GM06990 (cell line): ENCODE results near the gene SLC14A1.
"Not testable (repeated sequence)": the region's sequence is repeated elsewhere in the genome, so short reads cannot be mapped to it uniquely, and the experiment has no call there.

ENCODE experiments used
- DNase-seq: peaks from one replicate; pipeline ENCODE4 v3.0.0-alpha.2; 2011; ENCODE audit not compliant: insufficient read length; ENCODE audit errors: extremely low read depth
- H3K27me3 ChIP-seq: replicated peaks from 2 replicates; pipeline ENCODE4 v1.6.0; 2011; ENCODE audit warnings: low read length; ENCODE audit not compliant: control insufficient read depth, insufficient read depth
- H3K36me3 ChIP-seq: 2 replicates; pipeline ENCODE4 v1.5.1; 2011; ENCODE audit warnings: low read length; ENCODE audit not compliant: control insufficient read depth, insufficient read depth
- H3K4me3 ChIP-seq: replicated peaks from 2 replicates; pipeline ENCODE4 v1.5.1; 2011; ENCODE audit warnings: low read depth, mild to moderate bottlenecking, control low read depth, low read length
- CTCF ChIP-seq: IDR thresholded peaks from 2 replicates; pipeline ENCODE4 v1.5.1; 2011; ENCODE audit warnings: low read length, control low read depth, mild to moderate bottlenecking, inconsistent platforms; ENCODE audit not compliant: insufficient read depth, poor library complexity, severe bottlenecking

The SLC14A1 gene

DNA sequence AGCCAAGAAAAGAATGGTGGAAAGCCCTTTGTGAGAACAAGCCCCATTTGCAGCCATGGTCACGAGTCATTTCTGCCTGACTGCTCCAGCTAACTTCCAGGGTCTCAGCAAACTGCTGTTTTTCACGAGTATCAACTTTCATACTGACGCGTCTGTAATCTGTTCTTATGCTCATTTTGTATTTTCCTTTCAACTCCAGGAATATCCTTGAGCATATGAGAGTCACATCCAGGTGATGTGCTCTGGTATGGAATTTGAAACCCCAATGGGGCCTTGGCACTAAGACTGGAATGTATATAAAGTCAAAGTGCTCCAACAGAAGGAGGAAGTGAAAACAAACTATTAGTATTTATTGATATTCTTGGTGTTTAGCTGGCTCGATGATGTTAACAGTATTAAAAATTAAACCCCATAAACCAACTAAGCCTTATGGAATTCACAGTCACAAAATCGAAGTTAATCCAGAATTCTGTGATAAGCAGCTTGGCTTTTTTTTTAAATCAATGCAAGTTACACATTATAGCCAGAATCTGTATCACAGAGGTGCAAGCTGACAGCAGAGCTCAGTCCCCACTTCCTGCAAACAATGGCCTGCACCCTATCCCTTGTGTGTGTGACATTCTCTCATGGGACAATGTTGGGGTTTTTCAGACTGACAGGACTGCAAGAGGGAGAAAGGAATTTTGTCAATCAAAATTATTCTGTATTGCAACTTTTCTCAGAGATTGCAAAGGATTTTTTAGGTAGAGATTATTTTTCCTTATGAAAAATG lies 26.1 kb downstream of the SLC14A1 start:
- no peaks in the 10 kb centered on the region for H3K27me3 ChIP-seq
- no peak overlapping the region for H3K4me3 ChIP-seq
- TF ChIP-seq CTCF = no peak
- H3K36me3 ChIP-seq = no peaks in the 10 kb centered on the region
- no peak for DNase-seq

DNA sequence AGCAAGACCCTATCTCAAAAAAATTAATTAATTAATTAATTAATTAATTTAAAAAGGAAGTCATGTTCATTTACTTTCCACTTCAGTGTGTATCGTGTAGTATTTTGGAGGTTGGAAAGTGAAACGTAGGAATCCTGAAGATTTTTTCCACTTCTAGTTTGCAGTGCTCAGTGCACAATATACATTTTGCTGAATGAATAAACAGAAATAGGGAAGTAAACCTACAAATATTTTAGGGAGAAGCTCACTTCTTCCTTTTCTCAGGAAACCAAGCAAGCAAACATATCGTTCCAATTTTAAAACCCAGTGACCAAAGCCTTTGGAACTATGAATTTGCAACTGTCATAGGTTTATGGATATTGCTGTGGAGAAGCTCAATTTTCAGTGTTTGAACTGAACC lies 27.8 kb downstream of the SLC14A1 start:
- Histone ChIP-seq H3K27me3 (no peaks in the 10 kb centered on the region), H3K4me3 (no peak overlapping the region), H3K36me3 (no peaks in the 10 kb centered on the region)
- no peak for DNase-seq
- no peak for TF ChIP-seq CTCF

DNA sequence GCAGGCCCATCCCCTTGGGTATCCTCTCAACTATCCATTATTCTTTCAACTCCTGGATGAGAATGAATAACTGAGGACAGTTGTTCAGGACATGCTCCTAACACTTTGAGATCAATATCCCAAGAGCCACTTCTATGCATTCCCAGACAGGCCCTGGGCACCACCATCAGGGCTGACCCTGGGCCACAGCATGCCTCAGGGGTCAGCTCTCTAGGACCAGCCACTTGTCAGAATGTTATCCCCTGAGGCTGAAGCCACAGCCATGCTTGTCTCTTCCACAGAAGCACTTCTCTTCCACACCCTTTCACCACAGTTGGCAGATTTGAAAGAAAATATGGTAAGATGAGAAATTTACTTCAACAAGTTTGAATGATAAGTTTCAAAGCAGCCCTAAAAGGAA lies 28.7 kb downstream of the SLC14A1 start:
- no peak for TF ChIP-seq CTCF
- no peaks in the 10 kb centered on the region for H3K27me3 ChIP-seq
- DNase-seq = no peak
- H3K36me3 ChIP-seq = no peaks in the 10 kb centered on the region
- H3K4me3 ChIP-seq = no peak overlapping the region

DNA sequence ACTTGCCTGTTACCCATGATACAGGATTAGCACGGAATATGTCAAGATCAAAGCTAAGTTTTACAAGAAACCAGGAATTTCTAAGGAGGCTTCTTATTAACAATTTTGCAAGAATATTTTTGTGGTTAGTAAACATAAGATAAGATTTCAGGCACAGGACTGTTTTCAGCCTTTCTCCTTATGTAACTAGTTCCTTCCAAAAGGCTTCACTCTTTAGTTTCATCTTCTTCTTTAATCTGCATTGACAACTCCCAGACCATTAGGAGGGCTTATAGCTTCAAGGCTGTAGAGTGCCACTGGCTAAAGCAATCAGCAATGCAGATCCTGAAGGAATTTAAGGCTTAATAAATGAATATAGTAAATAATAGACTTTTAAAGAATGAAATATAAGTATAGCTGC lies 29.3 kb downstream of the SLC14A1 start:
- Histone ChIP-seq H3K27me3 (no peaks in the 10 kb centered on the region), H3K36me3 (no peaks in the 10 kb centered on the region), H3K4me3 (no peak overlapping the region)
- no peak for TF ChIP-seq CTCF
- DNase-seq = no peak

DNA sequence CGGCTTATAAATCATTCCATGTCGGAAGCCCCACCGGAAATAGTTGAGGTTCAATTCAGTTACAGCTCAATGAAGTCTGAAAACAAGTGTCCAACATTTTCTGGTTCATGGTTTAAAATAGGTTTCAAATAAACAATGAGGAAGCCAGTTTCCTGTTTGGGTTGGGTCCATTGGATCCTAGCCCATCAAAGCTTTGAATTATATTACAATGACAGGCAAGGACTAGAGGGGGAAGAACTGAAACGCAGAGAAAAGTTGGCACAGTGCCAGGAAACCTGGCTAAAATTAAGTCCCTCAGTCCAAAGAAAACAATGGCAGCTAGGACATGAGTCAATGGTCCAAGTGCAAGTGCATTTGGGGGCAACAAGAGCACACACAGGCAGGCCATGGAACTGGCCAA lies 32.0 kb downstream of the SLC14A1 start:
- no peak for DNase-seq
- Histone ChIP-seq H3K27me3 (no peaks in the 10 kb centered on the region), H3K36me3 (no peaks in the 10 kb centered on the region), H3K4me3 (no peak overlapping the region)
- TF ChIP-seq CTCF = no peak

DNA sequence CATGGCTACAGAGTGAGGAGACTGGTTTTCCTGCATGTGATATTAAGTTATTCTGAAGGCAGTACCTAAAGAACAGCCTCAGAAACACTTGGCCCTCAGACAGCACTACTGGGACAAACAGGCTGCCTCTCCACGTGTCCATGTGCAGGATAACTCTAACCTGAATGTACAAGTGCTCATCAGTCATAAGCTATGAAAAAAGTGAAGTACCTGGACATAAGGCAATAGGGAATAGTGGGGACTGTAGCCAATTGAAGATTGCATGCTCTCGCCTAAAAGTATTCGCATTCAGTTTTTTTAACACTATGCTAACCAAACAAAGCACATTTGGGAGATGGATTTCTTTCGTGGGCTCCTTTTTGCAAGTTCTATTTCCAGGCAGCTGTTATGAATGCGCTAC lies 33.0 kb downstream of the SLC14A1 start:
- no peak for DNase-seq
- no peak for TF ChIP-seq CTCF
- Histone ChIP-seq H3K36me3 (no peaks in the 10 kb centered on the region), H3K4me3 (no peak overlapping the region), H3K27me3 (no peaks in the 10 kb centered on the region)

DNA sequence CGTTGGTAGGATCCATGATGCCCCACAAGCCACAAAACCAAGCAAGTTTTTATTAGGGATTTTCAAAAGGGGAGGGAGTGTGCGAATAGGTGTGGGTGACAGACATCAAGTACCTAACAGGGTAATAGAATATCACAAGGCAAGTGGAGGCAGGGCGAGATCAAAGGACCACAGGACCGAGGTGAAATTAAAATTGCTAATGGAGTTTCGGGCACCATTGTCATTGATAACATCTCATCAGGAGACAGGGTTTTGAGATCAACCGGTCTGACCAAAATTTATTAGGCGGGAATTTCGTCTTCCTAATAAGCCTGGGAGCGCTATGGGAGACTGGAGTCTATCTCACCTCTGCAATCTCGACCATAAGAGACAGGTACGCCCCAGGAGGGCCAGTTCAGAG lies 33.7 kb downstream of the SLC14A1 start:
- not testable (repeated sequence) for H3K27me3 ChIP-seq, DNase-seq, H3K4me3 ChIP-seq, H3K36me3 ChIP-seq
